Activated CD8-positive, alpha-beta memory T cell treated with anti-CD3 and anti-CD28 coated beads for 24 hours (primary cell): ENCODE measurements around the gene ZNF112.

Source experiments
- DNase-seq: peaks from one replicate; pipeline ENCODE4 v3.0.0-alpha.2; 2020

The ZNF112 gene

DNA sequence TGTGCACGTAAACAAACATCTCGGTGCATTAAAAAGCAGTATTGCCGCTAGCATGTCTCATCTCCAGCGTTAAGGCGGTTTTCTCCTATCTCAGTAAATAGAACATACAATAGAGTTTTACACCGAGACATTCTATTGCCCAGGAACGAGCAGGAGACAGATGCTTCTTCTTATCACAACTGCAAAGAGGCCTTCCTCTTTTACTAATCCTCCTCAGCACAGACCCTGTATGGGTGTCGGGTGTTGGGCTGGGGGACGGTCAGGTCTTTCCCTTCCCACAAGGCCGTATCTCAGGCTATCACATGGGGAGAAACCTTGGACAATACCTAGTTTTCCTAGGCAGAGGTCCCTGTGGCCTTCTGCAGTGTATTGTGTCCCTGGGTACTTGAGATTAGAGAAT is 75.6 kb downstream of the ZNF112 start:
- DNase-seq, result no peak

DNA sequence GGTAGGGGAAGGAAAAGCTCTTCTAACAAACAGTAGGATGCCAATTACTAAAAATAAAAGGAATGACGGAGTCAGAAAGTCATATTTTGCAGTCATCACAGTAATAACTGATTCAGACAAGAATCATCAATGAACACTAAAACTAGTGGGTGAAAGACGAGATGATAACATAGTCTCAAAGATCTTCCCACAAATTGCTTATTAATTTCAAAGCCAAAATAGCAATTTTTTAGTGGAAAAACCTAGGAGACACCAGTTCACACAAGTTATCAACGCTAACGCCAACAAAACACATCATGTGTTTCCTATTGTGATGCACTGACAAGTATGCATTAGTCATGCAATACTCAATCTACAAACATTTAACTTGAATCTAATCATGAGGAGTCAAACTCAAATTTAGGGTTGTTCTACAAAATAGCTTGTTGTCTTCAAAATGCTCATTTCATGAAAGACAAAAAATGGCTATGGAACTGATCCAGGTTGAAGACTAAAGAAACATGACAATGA is 78.2 kb downstream of the ZNF112 start:
- DNase-seq, result no peak

- DNase-seq, result no peak
Observed at GRCh38 chr19:44277331-44277730, 79.1 kb downstream of the ZNF112 start.
